Adipocyte (in vitro differentiated cells): ENCODE results near the gene CYFIP1.

Experiments
- DNase-seq: peaks from one replicate; pipeline ENCODE4 v3.0.0-alpha.2; 2015; ENCODE audit warnings: low read depth
- H3K27me3 ChIP-seq: replicated peaks from 2 replicates; pipeline ENCODE4 v1.7.0; 2013; ENCODE audit warnings: mild to moderate bottlenecking, low read length, moderate library complexity; ENCODE audit not compliant: control insufficient read depth, insufficient read depth
- H3K36me3 ChIP-seq: 2 replicates; pipeline ENCODE4 v1.7.0; 2013; ENCODE audit warnings: low read length, mild to moderate bottlenecking, moderate library complexity; ENCODE audit not compliant: control insufficient read depth, insufficient read depth, severe bottlenecking
- H3K4me1 ChIP-seq: 2 replicates; pipeline ENCODE4 v1.7.0; 2013; ENCODE audit warnings: mild to moderate bottlenecking, low read length, moderate library complexity; ENCODE audit not compliant: control insufficient read depth, insufficient read depth
- H3K4me3 ChIP-seq: 2 replicates; pipeline ENCODE4 v1.7.0; 2013; ENCODE audit warnings: mild to moderate bottlenecking, low read length, moderate library complexity
- H3K9ac ChIP-seq: 2 replicates; pipeline ENCODE4 v1.7.0; 2013; ENCODE audit warnings: mild to moderate bottlenecking, low read length, moderate library complexity
- H3K9me3 ChIP-seq: 2 replicates; pipeline ENCODE4 v1.7.0; 2013; ENCODE audit warnings: mild to moderate bottlenecking, low read length, moderate library complexity; ENCODE audit not compliant: control insufficient read depth

CYFIP1 gene

GRCh38 chr15:22947101-22948000 is 32.8 kb downstream of the CYFIP1 start:
- Histone ChIP-seq H3K9me3 (no peaks in the 10 kb centered on the region), H3K4me1 (peaks cover 29% of the 10 kb centered on the region), H3K9ac (no peak overlapping the region), H3K4me3 (no peak overlapping the region), H3K36me3 (peaks cover 30% of the 10 kb centered on the region), H3K27me3 (no peaks in the 10 kb centered on the region)
- DNase-seq, result no peak

- Histone ChIP-seq H3K9ac (no peak overlapping the region), H3K9me3 (no peaks in the 10 kb centered on the region), H3K4me3 (no peak overlapping the region), H3K4me1 (peaks cover 24% of the 10 kb centered on the region), H3K27me3 (no peaks in the 10 kb centered on the region), H3K36me3 (peaks cover 41% of the 10 kb centered on the region)
- no peak for DNase-seq
Measured at GRCh38 chr15:22945071-22945470, 35.1 kb downstream of the CYFIP1 start.

- Histone ChIP-seq H3K4me1 (peaks cover 20% of the 10 kb centered on the region), H3K9ac (no peak overlapping the region), H3K4me3 (no peak overlapping the region), H3K9me3 (no peaks in the 10 kb centered on the region), H3K27me3 (no peaks in the 10 kb centered on the region), H3K36me3 (peaks cover 41% of the 10 kb centered on the region)
- no peak for DNase-seq
Measured at GRCh38 chr15:22944651-22945050, 35.5 kb downstream of the CYFIP1 start.

- no peaks in the 10 kb centered on the region for H3K9me3 ChIP-seq
- peaks cover 51% of the 10 kb centered on the region for H3K36me3 ChIP-seq
- peaks cover 2% of the 10 kb centered on the region for H3K4me1 ChIP-seq
- no peak overlapping the region for H3K4me3 ChIP-seq
- no peak for DNase-seq
- no peaks in the 10 kb centered on the region for H3K27me3 ChIP-seq
- H3K9ac ChIP-seq, result no peak overlapping the region
Measured at GRCh38 chr15:22942877-22943276, 37.3 kb downstream of the CYFIP1 start.

- Histone ChIP-seq H3K4me1 (no peaks in the 10 kb centered on the region), H3K9ac (no peak overlapping the region), H3K27me3 (no peaks in the 10 kb centered on the region), H3K36me3 (peaks cover 52% of the 10 kb centered on the region), H3K4me3 (no peak overlapping the region), H3K9me3 (no peaks in the 10 kb centered on the region)
- no peak for DNase-seq
Measured at GRCh38 chr15:22942306-22942855, 37.8 kb downstream of the CYFIP1 start.

- Histone ChIP-seq H3K36me3 (peaks cover 62% of the 10 kb centered on the region), H3K27me3 (no peaks in the 10 kb centered on the region), H3K4me3 (no peak overlapping the region), H3K9me3 (no peaks in the 10 kb centered on the region), H3K4me1 (no peaks in the 10 kb centered on the region), H3K9ac (no peak overlapping the region)
- DNase-seq, result no peak
Measured at GRCh38 chr15:22941179-22941578, 39.0 kb downstream of the CYFIP1 start.

GRCh38 chr15:22939652-22940061 is 40.5 kb downstream of the CYFIP1 start:
- Histone ChIP-seq H3K36me3 (peaks cover 71% of the 10 kb centered on the region), H3K9me3 (no peaks in the 10 kb centered on the region), H3K27me3 (no peaks in the 10 kb centered on the region), H3K4me3 (no peak overlapping the region), H3K4me1 (no peaks in the 10 kb centered on the region), H3K9ac (no peak overlapping the region)
- no peak for DNase-seq

GRCh38 chr15:22939051-22939450 is 41.1 kb downstream of the CYFIP1 start:
- Histone ChIP-seq H3K36me3 (peaks cover 66% of the 10 kb centered on the region), H3K9ac (no peak overlapping the region), H3K4me3 (no peak overlapping the region), H3K27me3 (no peaks in the 10 kb centered on the region), H3K9me3 (no peaks in the 10 kb centered on the region), H3K4me1 (no peaks in the 10 kb centered on the region)
- no peak for DNase-seq

- Histone ChIP-seq H3K36me3 (peaks cover 64% of the 10 kb centered on the region), H3K27me3 (no peaks in the 10 kb centered on the region), H3K4me1 (no peaks in the 10 kb centered on the region)
Measured at GRCh38 chr15:22936577-22937472, 43.3 kb downstream of the CYFIP1 start.

GRCh38 chr15:22933641-22934061 is 46.5 kb downstream of the CYFIP1 start:
- Histone ChIP-seq H3K9me3 (no peaks in the 10 kb centered on the region), H3K4me1 (no peaks in the 10 kb centered on the region), H3K9ac (no peak overlapping the region), H3K36me3 (peaks cover 58% of the 10 kb centered on the region), H3K4me3 (no peak overlapping the region), H3K27me3 (no peaks in the 10 kb centered on the region)
- DNase-seq, result no peak

More at GRCh38 chr15:22936577-22937472, 43.3 kb downstream of the CYFIP1 start:
- Histone ChIP-seq H3K9ac (no peak overlapping the region), H3K9me3 (no peaks in the 10 kb centered on the region), H3K4me3 (no peak overlapping the region)
- DNase-seq, result no peak
